Omental fat pad (tissue), 4 donors: ENCODE data around the gene MTHFD2L. TPM values are rescaled to one million over a fixed set of nuclear protein-coding genes. Genes with fewer than 3 reads are reported as not detected.

ENCODE experiments used
- ATAC-seq: fragments of 150-250 bp; one replicate; pipeline ENCODE4 v1.9.1; 2016; ENCODE audit warnings: mild to moderate bottlenecking, moderate library complexity; ENCODE audit not compliant: low FRiP score
- DNase-seq: peaks from one replicate; pipeline ENCODE4 v3.0.0-alpha.2; 2019; ENCODE audit warnings: low spot score
- total RNA-seq, 4 donors: library from RNA; depleted of rRNA; stranded (reverse); fragments of >200 nt; gene quantifications; one replicate each; pipeline ENCODE4 v1.1.0, GENCODE V29; 2016
- TF ChIP-seq, protein P1 (sequence below), 3 donors: fragments of 450-650 bp; IDR thresholded peaks; one replicate each; pipeline ENCODE4 v1.5.1; 2016 to 2017; ENCODE audit warnings: antibody characterized with exemption in 3 of 3, mild to moderate bottlenecking in 3 of 3, moderate library complexity in 2 of 3

MTHFD2L gene
- total RNA-seq, 4 donors from 2014 or later: 12.2 to 23.2 (median 18.4) TPM

DNA sequence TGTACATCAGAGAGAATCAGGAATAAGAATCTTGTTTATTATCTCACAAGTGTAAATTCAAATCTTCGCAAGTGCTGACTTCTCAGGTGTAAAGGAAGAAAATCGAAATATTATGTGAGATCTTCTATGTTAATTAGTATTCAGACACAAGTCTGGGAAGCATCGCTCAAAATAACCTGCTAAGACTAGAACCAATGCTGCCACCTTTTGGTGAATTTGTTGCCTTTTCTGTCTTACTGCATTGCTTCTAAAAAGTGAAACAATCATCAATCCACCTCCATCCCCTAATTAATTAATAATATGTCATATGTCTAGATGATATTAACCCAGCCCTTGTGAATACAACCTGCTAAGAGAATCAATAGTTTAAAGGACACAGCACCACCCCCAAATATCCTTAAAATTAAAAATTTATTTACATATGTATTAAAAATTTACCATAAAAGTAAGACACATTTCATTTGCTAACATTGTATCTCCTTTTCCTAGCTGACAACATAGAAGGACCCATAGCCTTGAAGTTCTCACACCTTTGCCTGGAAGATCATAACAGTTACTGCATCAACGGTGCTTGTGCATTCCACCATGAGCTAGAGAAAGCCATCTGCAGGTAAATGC, 153.9 kb downstream of the MTHFD2L start:
- no peak for ATAC-seq
- TF ChIP-seq, protein P1, sequence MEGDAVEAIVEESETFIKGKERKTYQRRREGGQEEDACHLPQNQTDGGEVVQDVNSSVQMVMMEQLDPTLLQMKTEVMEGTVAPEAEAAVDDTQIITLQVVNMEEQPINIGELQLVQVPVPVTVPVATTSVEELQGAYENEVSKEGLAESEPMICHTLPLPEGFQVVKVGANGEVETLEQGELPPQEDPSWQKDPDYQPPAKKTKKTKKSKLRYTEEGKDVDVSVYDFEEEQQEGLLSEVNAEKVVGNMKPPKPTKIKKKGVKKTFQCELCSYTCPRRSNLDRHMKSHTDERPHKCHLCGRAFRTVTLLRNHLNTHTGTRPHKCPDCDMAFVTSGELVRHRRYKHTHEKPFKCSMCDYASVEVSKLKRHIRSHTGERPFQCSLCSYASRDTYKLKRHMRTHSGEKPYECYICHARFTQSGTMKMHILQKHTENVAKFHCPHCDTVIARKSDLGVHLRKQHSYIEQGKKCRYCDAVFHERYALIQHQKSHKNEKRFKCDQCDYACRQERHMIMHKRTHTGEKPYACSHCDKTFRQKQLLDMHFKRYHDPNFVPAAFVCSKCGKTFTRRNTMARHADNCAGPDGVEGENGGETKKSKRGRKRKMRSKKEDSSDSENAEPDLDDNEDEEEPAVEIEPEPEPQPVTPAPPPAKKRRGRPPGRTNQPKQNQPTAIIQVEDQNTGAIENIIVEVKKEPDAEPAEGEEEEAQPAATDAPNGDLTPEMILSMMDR (IDR thresholded peaks at IDR 0.05): no peak
- no peak for DNase-seq

DNA sequence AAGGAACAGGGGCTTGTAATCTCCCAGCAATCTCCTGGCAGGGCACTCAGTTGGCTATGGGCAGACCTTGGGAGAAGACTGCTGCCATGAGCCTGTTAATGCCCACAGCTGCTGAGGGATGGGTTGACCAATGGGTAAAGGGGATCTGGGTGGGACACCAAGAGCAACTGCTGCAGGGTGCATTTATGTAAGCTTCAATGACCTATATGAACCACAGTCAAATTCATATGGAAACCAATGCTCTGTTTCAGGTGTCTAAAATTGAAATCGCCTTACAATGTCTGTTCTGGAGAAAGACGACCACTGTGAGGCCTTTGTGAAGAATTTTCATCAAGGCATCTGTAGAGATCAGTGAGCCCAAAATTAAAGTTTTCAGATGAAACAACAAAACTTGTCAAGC, 156.4 kb downstream of the MTHFD2L start:
- no peak for DNase-seq
- ATAC-seq: no peak
- TF ChIP-seq, protein P1 (IDR thresholded peaks at IDR 0.05): no peak

DNA sequence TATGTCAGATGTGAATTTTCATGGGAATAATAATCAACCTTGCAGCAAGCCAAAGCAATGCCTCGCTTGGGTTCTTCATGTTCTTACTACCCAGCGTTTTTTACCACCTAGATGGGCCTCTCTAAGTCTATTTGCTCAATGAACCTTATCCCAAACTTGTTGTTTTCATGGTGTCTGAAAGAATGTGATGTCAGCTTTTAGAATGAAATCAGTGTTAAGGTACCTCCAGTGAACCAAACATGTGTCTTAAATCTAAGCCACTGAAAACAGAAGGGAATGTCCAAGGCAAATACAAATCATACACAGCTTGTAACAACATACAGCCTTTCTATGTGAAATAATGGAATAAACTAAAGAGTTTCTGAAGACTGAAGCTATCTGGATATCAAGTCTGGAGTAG, 157.0 kb downstream of the MTHFD2L start:
- TF ChIP-seq, protein P1 (IDR thresholded peaks at IDR 0.05): no peak
- ATAC-seq: no peak
- no peak for DNase-seq

DNA sequence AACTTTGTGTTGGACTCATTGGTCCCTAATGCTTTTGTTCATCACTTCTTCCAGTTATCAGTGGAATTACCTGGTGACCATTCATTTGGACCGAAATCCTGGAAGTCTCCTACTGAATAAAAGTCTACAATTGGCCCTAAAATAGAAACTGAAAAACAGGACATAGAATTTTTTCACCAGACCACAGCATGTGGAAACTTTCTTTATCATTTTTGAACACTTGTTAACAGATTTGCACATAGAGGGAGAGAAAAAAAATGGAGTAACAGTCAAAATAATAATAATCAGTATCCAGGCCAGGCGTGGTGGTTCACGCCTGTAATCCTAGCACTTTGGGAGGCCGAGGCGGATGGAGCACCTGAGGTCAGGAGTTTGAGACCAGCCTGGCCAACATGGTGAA, 157.5 kb downstream of the MTHFD2L start:
- ATAC-seq (no peak), DNase-seq (no peak)
- TF ChIP-seq, protein P1 (IDR thresholded peaks at IDR 0.05): no peak

DNA sequence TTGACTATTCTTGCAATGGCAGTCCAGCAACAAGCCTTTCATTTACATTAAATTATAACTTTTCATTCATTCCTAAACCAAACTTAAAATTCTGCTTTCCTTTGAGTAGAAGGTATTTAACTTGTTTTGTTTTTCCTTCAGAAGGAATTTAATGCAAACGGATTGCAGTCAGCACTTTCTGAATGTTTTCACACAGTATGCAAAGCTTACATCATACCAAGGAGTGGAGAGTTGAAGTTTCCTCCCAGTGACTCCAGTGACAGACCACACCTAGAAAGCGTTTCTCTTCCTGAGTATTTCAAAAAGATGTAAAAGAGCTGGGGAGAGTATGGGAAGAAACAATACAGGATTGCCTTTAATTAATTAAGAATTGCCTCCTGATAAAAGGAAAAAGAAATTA, 158.5 kb downstream of the MTHFD2L start:
- ATAC-seq (no peak), DNase-seq (no peak)
- TF ChIP-seq, protein P1 (IDR thresholded peaks at IDR 0.05): no peak

DNA sequence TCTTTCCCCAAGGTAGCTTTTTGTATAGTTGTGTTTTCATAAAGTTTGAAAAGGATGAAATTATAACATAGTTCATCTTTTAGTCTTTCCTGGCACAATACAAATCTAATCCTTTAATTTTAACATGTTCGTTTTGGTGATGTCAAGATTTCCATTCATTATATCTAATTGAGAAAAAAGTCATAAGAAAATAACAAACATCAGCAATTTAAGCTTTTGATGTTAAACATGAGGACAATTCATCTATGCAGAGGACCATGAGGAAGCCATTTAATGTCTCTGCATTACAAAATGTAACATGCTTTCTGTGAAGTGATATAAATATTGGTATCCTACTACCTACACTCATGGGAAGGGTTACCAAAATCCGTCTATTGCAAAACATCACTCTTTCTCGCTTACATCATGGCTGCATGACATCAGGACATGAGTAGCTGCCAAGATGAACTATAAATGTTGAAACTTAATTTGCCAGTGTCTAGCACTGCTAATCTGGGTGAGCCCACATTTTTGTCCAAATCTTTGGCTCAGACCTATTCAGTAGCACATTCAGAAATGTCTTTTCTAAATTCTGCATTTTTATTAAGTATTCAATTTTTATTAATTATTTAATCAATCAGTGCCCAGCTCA, 159.8 kb downstream of the MTHFD2L start:
- ATAC-seq: no peak
- TF ChIP-seq, protein P1 (IDR thresholded peaks at IDR 0.05): no peak
- no peak for DNase-seq

DNA sequence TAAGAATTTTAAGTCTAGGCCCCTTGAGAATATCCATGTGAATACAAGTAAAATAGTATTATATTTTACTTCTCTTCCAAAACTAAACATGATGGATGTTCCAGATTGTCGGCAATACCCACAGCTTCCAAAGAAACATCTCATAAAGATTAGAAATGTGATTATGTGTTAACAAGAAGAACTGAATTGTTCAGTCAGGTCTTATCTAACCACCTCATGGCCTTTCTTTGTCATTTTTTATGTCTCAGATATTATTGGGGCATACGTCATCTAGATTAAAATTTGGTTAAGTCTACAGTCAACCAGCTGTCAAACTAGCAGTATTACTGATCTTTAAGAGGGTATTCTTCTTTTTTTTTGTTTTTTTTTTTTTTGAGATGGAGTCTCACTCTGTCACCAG, 160.4 kb downstream of the MTHFD2L start:
- TF ChIP-seq, protein P1 (IDR thresholded peaks at IDR 0.05): no peak
- ATAC-seq (no peak), DNase-seq (no peak)
